Stimulated activated CD4-positive, alpha-beta T cell treated with anti-CD3 and anti-CD28 coated beads, Interleukin-4, amount 100 ng/mL, for 4 hours (primary cell): Measurements from ENCODE around the gene CHRNB4.
"Not testable (repeated sequence)": the region's sequence is repeated elsewhere in the genome, so short reads cannot be mapped to it uniquely, and the experiment has no call there.

Source experiments
- DNase-seq, 2 experiments: peaks; one replicate each; pipeline ENCODE4 v3.0.0-alpha.2; 2020

Gene CHRNB4, protein sequence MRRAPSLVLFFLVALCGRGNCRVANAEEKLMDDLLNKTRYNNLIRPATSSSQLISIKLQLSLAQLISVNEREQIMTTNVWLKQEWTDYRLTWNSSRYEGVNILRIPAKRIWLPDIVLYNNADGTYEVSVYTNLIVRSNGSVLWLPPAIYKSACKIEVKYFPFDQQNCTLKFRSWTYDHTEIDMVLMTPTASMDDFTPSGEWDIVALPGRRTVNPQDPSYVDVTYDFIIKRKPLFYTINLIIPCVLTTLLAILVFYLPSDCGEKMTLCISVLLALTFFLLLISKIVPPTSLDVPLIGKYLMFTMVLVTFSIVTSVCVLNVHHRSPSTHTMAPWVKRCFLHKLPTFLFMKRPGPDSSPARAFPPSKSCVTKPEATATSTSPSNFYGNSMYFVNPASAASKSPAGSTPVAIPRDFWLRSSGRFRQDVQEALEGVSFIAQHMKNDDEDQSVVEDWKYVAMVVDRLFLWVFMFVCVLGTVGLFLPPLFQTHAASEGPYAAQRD

DNA sequence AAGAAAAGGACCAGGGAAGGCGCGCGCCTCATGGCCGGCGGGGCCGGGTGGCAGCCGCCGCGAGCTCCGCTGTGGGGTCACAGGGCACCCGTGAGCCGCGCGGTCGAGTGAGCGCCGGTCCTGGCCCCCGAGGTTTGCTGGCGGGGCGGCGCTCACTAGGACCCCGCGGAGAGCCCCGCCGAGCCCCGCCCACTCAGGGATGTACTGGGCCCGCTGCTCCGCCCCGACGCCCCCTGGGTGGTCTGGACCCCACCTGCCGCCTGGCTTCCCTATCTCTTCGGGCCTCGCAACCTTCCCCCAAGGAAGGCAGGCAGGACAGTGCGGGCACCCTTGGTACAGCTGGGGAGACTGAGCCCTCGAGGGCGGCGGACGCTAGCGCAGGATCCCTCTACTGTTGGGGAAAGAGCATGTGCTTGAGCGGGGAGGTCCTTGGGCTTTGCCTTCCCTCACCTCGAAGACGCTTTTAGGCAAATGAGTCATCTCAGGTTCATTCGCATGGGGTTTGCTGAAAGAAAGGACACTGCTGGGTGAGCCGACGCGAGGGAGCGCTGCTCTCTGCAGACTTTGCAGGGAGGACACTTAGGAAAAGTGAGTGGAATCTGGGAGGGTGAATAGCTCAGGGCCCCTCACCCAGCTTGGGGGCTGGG lies at the start of gene CHRNB4:
Gene CHRNB4 (minus strand): TSS at position 109 of the 647 bp plus-strand sequence. CDS start 77 bp downstream, at position 32.
- DNase-seq: peak in 1 of 2 experiments; percentile 8

DNA sequence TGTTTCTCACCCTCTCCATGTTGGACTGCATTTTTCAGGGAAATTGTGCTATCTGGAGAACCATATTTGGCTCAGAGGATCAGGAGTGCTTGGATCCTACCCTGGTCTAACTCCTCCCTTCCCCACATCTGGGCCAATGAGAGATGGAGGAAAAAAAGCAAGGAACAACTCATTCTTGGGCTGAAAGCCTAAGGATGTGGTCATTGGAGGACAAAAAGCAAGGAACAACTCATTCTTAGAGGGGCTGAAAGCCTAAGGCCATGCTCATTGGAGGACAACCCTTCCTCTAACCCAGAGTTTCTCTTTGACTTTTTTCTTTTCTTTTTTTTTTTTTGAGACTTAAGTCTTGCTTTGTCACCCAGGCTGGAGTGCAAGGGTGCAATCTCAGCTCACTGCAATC lies 48.6 kb upstream of the CHRNB4 start:
- DNase-seq: no peak

DNA sequence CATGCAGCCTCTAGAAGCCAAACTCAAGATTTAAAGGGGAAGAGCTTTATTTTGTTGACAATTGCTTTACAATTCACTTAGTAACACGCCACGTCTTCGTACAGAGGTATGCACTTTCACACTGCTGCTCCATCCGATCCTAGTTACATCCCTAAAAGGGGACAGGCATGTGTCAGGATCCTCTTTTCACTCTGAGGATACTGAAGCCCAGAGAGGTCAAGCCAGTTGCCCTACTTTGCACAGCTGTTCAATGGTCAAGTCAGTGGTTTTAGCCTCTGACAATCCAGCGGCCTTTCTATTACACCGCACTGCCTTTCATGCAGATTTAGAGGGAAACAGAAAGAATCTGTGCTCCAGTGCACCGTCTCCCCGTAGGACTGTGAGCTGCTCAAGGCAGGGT lies 44.9 kb upstream of the CHRNB4 start:
- no peak for DNase-seq

- DNase-seq: no peak
Measured at GRCh38 chr15:78685159-78685921, 44.3 kb upstream of the CHRNB4 start.

DNA sequence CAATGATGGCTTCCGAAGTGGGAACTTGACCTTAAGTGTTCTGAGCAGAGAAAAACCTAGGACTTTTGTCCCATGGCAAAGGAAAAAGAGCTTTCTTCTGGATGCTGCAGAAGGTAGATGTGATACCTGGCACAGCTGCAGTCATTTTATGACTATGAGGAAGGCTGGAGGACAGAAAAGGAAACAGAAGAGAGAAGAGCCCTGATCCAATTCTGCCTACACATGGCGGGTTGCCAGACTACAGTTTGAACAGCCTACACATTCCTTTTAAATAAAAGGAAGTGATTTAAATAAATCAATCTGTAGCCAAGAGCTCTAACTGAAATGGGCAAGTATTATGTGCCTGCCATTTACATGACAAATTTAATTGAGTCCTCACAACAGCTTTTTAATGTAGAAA lies 43.6 kb upstream of the CHRNB4 start:
- DNase-seq: no peak

GRCh38 chr15:78683599-78683998 lies 42.6 kb upstream of the CHRNB4 start:
- not testable (repeated sequence) for DNase-seq

DNA sequence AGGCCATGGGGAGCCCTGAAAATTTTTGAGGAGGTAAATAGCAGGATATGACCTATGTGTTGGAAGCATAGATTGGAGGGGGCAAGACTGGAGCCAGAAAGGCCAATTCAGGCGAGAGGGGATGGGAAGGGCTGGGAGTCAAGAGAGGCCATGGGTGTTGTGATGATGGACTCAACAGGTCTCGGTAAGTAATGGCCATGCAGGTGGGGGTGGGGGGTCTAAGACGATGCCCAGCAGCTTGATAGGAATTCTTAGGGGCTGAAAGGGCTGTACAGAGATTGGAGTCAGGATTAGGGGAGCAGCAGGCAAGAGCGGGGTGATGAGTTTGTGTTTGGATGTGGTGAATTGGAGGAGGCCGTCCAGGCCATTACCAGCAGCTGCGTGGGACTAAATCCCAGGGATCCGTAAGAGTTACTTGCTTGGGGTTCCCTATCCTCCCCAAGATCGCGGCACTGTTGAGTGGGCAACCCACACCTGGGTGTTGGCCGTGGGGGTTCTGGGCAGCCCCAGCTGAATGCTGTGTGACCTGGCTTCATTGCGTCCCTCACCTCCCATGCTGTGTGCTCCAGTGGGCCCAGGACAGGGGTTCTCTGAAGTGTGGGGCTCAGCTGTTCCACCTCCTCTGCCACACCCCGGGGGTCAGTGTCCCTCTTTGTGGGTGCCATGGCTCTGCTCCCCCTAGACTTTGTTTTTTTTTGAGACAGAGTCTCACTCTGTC lies 41.8 kb upstream of the CHRNB4 start:
- no peak for DNase-seq

GRCh38 chr15:78682004-78682651 lies 41.1 kb upstream of the CHRNB4 start:
- no peak for DNase-seq

- no peak for DNase-seq
Measured at GRCh38 chr15:78681281-78682003, 40.4 kb upstream of the CHRNB4 start.

DNA sequence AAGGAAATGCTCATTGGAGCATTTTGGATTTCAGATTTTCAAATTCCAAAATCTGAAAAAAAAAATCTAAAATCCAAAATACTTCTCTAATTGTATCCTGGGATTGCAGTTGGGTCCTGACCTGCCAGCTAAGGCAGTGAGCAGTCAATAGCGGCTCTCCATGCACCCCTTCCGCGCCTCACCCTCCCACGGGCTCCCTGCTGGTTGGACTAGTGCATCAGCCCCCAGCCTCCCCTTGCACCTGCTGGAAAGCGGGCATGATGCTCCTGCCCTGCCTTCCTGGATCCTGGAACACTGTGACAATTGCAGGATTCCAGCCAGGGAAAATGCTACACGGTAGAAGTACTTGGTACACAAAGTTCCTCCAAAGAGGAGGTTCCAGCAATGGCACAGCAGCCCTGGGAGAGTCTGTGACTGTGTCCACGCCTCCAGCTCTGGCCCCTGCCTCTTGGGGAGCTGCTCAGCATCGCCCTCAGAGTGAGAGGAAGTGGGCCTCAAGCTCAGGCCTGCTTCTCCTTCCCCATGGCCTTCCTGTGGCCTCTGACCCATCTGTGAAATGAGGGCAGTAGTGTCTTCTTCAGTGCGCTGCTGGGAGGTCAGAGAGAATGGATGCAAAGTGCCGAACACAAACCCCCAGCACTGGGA lies 39.5 kb upstream of the CHRNB4 start:
- no peak for DNase-seq

DNA sequence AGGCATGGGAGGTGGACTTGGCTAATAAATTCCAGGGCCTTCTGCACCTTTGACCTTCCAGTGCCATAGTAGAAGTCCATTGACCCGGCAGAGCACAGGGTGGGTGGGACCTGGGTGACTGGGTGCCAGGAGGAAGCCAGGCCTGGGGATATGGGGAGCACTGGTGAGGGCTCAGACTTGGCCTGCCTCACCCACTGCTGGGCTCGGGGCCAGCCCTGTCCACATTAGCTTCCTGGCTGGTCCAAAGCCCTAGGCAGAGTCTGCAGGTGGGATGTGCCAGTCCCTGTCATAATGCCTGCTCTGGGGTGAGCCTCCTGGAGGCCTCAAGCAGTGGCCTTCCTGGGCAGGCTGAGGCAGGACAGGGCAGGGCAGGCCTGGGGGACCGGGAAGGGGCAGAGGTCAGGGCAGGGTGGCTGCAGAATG lies 38.1 kb upstream of the CHRNB4 start:
- no peak for DNase-seq

GRCh38 chr15:78676424-78677110 lies 35.6 kb upstream of the CHRNB4 start:
- DNase-seq: no peak

DNA sequence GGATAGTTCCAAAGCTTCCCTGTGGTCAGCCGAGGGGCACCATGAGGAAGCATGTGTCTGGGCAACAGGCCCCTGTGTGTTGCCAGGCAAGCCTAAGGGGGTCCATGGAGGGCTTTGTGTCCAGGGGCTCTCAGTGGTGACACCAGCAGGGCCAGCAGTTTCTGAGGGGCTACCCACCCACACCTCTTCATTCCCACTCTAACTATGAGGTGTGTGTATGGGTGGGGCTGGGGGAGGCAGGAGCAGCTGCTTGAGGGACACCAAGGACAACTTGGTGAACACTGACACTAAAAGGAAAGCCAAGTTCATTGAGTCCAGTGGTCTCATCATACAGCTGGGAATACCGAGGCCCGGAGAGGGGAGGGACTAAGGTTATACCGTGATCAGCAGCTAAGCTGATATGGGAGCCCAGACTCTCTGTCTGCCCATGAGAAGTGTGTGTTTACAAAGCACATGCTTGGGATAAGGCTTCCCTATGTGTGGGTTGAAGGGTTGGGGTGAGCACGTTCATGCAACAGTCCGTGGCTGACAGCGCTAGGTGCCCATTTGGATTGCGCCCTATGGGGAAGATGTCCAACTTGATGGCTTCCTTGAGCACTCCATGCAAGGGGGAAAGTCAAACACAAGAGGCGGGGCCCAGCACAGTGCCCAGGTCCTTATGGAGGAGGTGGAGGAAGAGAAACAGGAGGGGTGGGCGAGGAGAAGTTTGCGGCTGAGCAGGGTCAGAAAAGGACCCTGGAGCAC lies 34.8 kb upstream of the CHRNB4 start:
- no peak for DNase-seq

GRCh38 chr15:78675206-78675605 lies 34.2 kb upstream of the CHRNB4 start:
- DNase-seq: no peak

DNA sequence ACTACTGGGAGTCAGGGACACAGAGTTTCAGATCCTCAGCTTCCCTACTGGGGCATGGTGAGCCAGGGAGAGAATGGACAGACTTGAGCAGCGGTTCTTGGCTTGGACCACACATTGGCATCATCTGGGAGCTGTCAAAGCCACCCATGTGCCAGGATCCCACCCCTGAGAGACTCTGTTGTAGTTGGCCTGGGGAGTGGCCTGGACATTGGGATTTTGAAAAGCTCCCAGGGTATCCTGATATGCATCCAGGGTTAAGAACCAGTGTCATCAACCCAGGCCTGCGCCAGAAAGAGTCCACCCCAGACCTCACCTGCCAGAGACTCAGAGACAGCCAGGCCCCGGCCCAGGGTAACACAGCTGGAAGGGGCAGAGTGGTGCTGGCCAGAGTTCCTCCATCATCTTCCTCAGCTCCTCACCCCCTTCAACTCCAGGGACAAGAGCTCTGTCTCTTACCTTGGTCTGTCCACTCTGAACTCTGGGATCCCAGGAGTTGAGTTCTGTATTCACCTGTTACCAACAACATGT lies 33.0 kb upstream of the CHRNB4 start:
- DNase-seq: no peak

DNA sequence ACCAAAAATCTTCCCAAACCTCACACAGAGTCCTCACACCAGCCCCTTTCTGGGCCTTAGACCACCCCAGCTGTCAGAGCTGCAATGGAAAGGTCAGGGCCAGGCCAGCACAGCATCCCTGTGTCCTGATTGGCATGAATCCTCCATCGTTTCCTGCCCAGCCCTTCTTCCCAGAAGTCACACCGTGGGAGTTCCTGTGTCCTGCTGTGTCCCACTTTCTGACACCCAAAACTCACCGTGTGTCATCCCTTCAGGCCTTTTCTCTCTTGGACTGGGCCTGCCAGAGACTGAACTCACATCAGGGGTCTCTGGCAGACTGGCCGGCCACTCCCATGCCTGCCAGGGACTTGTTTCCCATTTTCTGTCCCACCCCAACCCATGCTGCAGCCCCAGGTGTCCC lies 32.5 kb upstream of the CHRNB4 start:
- no peak for DNase-seq

DNA sequence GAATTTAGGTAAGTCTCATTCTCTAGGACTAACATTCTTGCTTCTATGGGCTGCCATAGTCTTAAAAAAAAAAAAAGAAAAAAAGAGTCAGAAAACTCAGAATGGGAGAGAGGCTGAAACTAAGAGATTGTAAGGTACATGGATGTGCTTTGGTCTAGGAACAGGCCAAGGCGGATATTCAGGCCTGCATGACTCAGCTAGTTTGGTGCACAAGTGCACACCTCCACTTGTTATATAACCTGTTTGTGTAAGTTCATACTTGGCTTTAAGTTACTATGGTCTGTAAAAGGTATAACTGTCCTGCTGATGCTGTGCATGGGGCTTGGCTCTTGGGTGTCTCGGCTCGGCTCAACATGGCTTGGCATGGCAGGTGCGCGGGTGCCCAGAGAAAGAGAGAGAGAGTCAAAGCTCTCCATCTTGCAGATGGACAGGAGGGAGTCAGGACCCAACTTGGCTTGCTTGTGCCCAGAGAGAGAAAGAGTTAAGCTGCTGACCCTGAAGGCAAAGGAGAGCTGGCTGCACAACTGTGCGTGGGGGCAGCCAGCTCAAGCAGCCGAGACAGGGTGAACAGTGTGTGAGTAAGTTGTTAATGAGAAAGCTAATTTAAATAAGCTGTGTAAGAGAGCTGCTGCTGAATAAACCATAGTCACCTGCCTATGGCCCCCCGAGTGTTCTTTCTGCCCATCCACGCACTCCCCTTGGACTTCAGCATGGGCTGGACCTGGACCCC lies 31.4 kb upstream of the CHRNB4 start:
- DNase-seq: no peak

DNA sequence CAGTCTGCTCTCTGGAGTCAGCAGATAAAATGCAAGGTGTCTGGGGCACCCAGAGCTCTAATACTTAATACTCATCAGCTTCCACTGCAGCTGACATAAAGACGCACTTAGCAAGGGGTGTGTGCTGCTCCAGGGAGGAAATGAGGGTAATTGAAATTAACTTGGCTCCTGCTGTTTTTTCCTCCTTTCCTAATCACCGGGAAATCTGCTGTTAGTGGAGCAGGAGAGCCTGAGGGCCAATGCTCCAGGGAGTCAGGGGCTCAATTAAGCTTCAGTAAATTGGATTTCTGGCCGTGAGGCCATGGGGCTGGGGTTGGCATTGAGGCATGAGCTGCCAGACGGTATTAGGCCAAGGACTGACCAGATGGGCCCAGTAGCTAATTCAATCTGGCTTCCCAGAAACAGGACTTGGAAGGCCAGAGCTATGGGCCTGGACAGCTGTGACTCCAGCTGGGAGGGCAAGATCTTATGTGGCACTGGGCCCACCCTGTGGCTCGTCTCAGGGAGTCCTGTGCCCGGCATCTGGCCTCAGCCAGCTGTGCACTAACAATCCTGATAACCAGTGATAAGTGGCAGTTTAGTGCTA lies 30.7 kb upstream of the CHRNB4 start:
- no peak for DNase-seq
